KMS-11 (cell line): ENCODE results near the gene C5AR1.

Experiments
- H2AFZ ChIP-seq: fragments of 200-600 bp; sonication (generic); 2 replicates; pipeline ENCODE4 v1.6.1; 2016; ENCODE audit warnings: antibody characterized with exemption, mixed run types, low read depth
- H3K27ac ChIP-seq: fragments of 200-600 bp; sonication (generic); 2 replicates; pipeline ENCODE4 v1.6.1; 2016; ENCODE audit warnings: mild to moderate bottlenecking, mixed run types
- H3K27me3 ChIP-seq: fragments of 200-600 bp; sonication (generic); 2 replicates; pipeline ENCODE4 v1.6.1; 2017; ENCODE audit warnings: mild to moderate bottlenecking, low read depth, mixed run types, moderate library complexity; ENCODE audit not compliant: insufficient read depth
- H3K36me3 ChIP-seq: fragments of 200-600 bp; sonication (generic); 2 replicates; pipeline ENCODE4 v1.6.1; 2017; ENCODE audit warnings: mild to moderate bottlenecking, mixed run types; ENCODE audit not compliant: insufficient read depth
- H3K4me1 ChIP-seq: fragments of 200-600 bp; sonication (generic); 2 replicates; pipeline ENCODE4 v1.6.1; 2016; ENCODE audit warnings: mild to moderate bottlenecking, low read depth, mixed run types; ENCODE audit not compliant: poor library complexity, severe bottlenecking
- H3K4me2 ChIP-seq: fragments of 200-600 bp; sonication (generic); 2 replicates; pipeline ENCODE4 v1.7.0; 2016; ENCODE audit warnings: mild to moderate bottlenecking, mixed run types
- H3K4me3 ChIP-seq: fragments of 200-600 bp; sonication (generic); IDR thresholded peaks from 2 replicates; pipeline ENCODE4 v1.6.1; 2017; ENCODE audit warnings: low read depth, low read length, mixed read lengths; ENCODE audit not compliant: insufficient read depth
- H3K79me2 ChIP-seq: fragments of 200-600 bp; sonication (generic); 2 replicates; pipeline ENCODE4 v1.6.1; 2016; ENCODE audit warnings: low read depth, mixed run types; ENCODE audit not compliant: insufficient read depth
- H3K9ac ChIP-seq: fragments of 200-600 bp; sonication (generic); 2 replicates; pipeline ENCODE4 v1.6.1; 2016; ENCODE audit warnings: mild to moderate bottlenecking, mixed run types
- H4K20me1 ChIP-seq: fragments of 200-600 bp; sonication (generic); 2 replicates; pipeline ENCODE4 v1.6.1; 2016; ENCODE audit warnings: mild to moderate bottlenecking, mixed run types; ENCODE audit not compliant: insufficient read depth
- CTCF ChIP-seq: fragments of 200-600 bp; sonication (generic); conservative IDR thresholded peaks from 2 replicates; pipeline ENCODE4 v1.6.1; 2017; ENCODE audit warnings: low read depth, mild to moderate bottlenecking, antibody characterized with exemption, low read length, moderate library complexity, mixed read lengths

Gene C5AR1

GRCh38 chr19:47370045-47370611 lies 60.5 kb downstream of the C5AR1 start:
- H3K4me3 ChIP-seq, result no peak overlapping the region
- no peak for TF ChIP-seq CTCF

GRCh38 chr19:47371261-47371660 lies 61.6 kb downstream of the C5AR1 start:
- Histone ChIP-seq H3K4me2 (no peak overlapping the region), H2AFZ (no peak overlapping the region), H3K79me2 (no peaks in the 10 kb centered on the region), H3K27me3 (no peaks in the 10 kb centered on the region), H3K36me3 (0 out of 2 replicates have a peak, but pooled peaks cover 3% of the 10 kb centered on the region), H3K9ac (no peak overlapping the region), H4K20me1 (no peaks in the 10 kb centered on the region), H3K4me1 (no peaks in the 10 kb centered on the region), H3K27ac (no peak overlapping the region), H3K4me3 (no peak overlapping the region)
- TF ChIP-seq CTCF, result no peak

More at GRCh38 chr19:47370045-47370611, 60.5 kb downstream of the C5AR1 start:
- Histone ChIP-seq H3K4me2 (no peak overlapping the region), H2AFZ (no peak overlapping the region), H4K20me1 (no peaks in the 10 kb centered on the region), H3K27me3 (no peaks in the 10 kb centered on the region), H3K9ac (no peak overlapping the region), H3K79me2 (no peaks in the 10 kb centered on the region), H3K36me3 (no peaks in the 10 kb centered on the region), H3K27ac (no peak overlapping the region), H3K4me1 (no peaks in the 10 kb centered on the region)
